ENCODE data around the gene UBASH3A.

Gene UBASH3A

DNA sequence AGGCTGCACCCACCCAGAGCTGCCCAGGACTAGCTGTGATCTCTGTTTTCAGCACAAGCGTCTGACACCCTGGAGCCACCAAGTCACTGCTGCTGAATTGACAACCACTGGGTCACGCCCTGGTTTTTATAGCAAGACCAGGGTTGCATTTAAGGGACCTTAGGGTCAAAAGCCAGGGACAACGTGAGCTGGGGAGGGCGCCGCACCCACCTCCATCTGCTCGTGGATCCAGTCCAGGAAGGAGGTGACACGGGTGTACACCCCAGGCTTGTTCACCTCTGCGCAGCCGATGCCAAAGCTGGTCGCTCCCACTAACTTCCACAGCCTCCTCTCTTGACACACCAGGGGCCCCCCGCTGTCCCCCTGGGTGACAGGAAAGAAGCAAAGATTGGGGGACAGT, 28.2 kb upstream of the UBASH3A start:
- no peak for DNase-seq

DNA sequence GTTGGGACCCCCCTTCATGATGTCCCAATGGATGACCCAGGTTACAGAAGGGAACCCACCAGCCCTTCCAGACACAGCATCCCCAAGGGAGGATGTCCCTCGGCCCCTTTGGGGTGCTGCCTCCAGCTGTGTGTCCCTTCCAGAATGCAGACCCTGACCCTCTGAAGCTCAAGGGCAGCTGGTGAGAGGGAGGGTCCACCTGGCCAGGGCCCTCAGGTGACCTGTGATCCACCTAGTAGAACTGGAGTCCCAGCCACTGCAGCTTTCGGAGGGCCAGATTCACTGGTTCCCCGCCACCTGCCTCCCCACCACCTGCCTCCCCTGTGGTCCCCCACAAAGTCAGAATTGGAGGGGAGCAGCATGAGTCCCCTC, 27.8 kb upstream of the UBASH3A start:
- DNase-seq: no peak

GRCh38 chr21:42376338-42376982, 27.2 kb upstream of the UBASH3A start:
- no peak for DNase-seq

DNA sequence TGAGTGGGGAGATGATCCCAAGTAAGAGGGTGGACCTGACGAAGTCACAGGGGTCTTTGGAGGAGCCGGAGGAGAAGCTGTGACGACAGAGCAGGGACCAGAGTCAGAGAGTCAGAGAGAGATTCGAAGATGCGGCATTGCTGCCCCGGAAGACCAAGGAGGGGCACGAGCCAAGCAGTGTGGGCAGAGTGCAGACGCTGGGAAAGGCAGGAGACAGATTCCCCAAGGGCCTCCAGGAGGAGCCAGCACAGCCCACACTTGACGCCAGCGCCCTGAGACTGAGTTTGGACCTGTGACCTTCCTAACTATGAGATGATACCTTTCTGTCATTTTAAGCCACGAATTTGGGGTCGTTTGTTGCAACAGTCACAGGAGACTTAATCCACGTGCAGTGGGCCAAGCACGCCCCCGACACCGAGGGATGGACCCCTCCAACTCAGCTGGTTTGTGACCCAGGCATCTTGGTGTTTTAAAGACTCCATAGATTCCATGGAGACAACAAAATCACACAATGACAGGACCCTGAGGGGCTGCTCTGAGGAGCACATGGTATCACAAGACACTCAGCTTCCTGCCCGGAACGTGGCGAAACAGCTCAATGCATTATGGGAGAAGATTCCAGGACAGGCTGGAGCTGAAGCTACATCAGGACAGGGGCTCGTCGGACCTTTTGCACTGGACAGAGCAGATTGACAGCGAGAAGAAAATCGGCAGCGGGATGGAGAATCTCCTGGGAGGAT, 26.3 kb upstream of the UBASH3A start:
- no peak for DNase-seq

DNA sequence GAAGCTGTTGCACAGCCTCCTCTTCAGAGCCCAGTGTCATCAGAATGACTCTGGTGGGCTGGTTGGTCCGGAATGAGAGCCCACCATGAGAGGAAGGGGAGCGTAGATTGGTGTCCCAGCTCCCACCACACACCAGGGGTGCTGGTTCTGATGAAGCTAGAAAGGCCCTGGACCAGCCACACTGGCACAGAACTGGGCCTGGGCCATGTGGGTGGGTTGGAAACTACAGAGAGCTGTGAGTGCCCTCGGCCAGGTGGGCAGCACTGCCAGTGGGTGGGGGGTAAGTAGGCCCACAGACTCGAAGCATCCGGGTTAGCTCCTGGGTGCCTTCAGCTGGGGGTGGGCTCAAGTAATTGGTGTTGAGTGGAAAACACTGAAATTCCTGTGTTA, 25.8 kb upstream of the UBASH3A start:
- DNase-seq: no peak

DNA sequence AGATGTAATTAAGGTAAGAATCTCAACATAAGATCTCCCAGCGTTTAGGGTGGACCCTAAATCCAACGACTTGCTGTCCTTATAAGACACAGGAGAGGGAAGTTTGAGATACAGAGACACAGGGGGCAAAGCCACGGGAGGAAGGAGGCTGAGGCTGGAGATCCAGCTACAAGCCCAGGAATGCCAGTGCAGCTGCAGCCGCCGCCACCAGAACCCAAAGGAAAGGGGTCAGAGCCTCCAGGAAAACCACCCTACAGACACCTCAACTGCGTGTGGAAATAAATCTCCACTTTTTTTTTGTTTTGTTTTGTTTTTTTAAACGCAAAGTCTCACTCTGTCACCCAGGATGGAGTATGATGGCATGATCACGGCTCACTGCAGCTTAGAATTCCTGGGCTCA, 25.3 kb upstream of the UBASH3A start:
- no peak for DNase-seq

DNA sequence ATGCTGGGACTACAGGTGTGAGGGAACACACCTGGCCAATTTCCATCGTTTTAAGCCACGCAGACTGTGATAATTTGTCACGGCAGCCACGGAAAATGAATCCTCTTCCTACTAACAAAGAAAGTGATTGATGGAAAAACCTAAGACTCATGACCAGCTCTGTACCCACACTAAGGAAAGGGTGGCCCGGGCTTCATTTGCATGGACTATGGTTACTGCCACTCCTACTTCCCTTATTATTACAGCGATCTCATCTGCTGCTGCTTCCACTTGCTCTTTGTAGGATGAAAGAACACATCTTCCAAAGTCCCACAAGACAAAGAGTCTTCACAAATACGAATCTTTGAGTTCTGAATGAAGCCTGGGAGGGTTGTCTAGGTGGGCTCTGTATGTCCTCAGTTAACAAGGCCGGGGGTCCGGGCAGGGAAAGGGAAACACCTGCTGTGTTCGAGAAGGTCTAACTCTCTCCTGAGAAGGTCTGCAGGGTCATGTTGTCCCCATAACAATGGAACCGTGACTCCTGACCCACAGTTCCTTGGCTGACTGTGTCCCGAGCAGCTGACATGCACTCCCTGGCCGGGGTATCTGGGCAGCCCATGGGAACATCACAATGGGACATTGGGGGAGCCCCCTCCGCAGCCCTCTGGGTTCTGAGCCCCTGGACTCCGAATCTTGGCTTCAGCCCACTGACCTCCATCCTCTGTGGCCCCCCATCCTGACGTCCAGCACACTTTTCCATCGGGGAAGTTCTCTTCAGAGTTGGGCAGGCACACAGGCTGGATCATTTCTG, 24.1 kb upstream of the UBASH3A start:
- DNase-seq: no peak

DNA sequence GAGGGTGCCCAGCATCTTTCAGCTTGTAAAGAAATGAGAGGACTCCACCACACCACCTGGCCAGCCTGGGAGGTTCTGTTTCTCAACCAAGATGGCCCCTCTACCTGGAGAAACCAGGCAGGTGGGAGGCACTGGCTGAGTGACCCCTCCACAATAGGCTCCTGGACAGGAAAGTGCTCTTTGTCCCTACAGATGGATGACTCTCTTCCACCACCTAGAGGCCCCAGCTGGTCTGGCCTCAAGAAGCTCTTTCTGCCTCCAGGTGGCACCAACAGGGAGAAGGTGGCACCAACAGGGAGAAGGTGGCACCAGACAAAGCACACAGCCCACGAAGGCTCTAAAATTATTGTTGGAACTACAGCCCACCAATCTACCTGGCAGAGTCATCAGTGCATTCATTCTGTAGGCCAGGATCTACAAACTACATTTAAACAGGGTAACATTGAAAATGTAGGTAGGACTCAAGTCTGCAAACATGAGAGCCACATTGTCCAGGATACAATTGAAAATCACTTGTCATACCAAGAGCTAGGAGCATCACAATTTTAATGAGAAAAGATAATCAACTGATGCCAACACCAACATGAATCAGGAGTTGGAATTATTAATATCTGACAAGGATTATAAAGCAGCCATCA, 22.2 kb upstream of the UBASH3A start:
- no peak for DNase-seq

GRCh38 chr21:42382915-42383314, 20.8 kb upstream of the UBASH3A start:
- DNase-seq: no peak

DNA sequence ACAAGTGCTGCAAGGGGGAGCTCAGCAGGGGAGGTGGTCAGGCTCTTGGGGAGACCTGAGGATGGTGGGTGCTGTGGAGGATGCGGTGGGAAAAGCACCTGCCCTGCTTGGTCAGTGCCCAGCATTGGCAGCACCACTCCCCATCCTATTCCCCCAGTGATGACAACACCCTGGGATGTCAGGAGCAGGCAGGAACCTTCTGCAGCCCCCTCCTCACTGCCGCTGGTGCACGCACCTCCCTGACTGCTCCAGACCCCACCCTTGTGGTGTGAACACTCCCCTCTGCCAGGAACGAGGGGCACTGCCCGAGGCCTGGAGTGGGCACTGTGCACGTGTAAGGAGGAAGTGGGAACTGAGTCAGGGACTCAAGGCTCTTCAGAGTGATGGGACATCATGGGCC, 20.4 kb upstream of the UBASH3A start:
- no peak for DNase-seq

GRCh38 chr21:42384156-42384945, 19.4 kb upstream of the UBASH3A start:
- DNase-seq: no peak

- DNase-seq: no peak
These were observed 18.7 kb upstream of the UBASH3A start for GRCh38 chr21:42384989-42385388.

DNA sequence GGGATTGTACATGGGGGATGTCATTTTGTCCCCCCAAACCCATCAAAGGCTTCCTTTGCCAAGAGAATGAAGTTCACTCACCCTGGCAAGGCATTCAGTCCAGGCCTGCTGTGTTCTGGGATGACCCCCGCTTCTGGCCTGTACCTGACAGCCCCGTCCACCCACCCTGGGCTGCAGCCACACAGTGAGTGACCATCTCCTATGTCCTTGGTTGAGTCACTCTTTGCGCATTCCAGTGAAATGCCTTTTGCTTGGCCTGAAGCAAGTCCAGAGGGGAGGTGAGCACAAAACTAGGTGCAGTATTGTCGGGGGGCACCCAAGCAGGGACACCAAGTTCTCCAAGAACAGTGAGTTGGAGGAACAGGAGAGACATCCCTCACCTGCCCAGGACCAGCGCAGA, 18.1 kb upstream of the UBASH3A start:
- no peak for DNase-seq

GRCh38 chr21:42386034-42386591, 17.6 kb upstream of the UBASH3A start:
- DNase-seq: no peak

- no peak for DNase-seq
These were observed 16.5 kb upstream of the UBASH3A start for GRCh38 chr21:42387164-42387563.

GRCh38 chr21:42387843-42388340, 15.8 kb upstream of the UBASH3A start:
- no peak for DNase-seq

GRCh38 chr21:42388740-42389448, 14.8 kb upstream of the UBASH3A start:
- DNase-seq: no peak

DNA sequence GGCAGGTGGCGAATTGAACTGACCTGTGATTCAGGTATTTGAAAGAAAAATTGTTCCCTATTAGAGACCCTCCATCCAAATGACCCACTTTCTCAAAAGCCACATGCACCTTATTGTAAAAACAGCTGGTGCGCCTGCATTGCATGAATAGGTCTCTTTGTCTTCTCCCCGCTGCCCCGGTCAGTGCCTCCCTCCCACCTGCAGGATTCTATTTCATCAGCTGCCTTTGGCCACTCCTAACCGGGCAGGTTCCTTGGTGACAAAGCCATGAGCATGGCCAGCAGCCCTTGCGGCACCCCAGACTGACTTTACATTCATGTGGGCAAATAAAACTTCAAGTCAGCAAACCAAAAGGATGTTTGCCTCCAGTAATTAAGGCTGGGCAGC, 14.3 kb upstream of the UBASH3A start:
- no peak for DNase-seq

DNA sequence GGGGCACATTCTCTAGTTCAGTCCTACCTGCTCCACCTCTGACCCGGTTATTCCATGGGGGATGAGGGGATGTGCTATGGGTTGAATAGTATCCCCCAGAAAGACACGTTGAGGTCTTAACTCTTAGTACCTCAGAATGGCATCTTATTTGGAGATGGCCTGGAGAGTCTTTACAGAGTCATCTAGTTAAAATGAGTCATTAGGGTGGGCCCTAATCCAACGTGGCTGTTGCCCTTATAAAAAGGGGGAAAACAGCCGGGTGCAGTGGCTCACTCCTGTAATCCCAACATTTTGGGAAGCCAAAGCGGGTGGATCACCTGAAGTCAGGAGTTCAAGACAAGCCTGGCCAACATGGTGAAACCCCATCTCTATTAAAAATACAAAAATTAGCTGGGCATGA, 13.5 kb upstream of the UBASH3A start:
- DNase-seq: no peak

- no peak for DNase-seq
These were observed 13.0 kb upstream of the UBASH3A start for GRCh38 chr21:42390696-42391095.

- no peak for DNase-seq
These were observed 12.4 kb upstream of the UBASH3A start for GRCh38 chr21:42391297-42391696.
